ENCODE measurements around the gene MAGEC2.

MAGEC2 gene

GRCh38 chrX:142204522-142205433 is at the start of gene MAGEC2:
TSS of gene MAGEC2 (minus strand) at chrX:142205290. CDS start at chrX:142203987, 1,303 bp downstream.
- Mint-ChIP-seq H3K27me3 (no peaks in the 10 kb centered on the region), H3K4me3 (no peak within 1 kb of the TSS), H3K4me1 (no peaks in the 10 kb centered on the region), H3K9me3 (peaks cover under 1% of the 10 kb centered on the region), H3K27ac (no peak within 1 kb of the TSS), H3K36me3 (no peaks in the 10 kb centered on the region)

- H3K4me3 Mint-ChIP-seq, result no peak overlapping the region
- no peaks in the 10 kb centered on the region for H3K27me3 Mint-ChIP-seq
- no peak overlapping the region for H3K27ac Mint-ChIP-seq
- H3K9me3 Mint-ChIP-seq, result no peaks in the 10 kb centered on the region
- no peaks in the 10 kb centered on the region for H3K4me1 Mint-ChIP-seq
- no peaks in the 10 kb centered on the region for H3K36me3 Mint-ChIP-seq
Measured at GRCh38 chrX:142251680-142252079, 46.6 kb upstream of the MAGEC2 start.

DNA sequence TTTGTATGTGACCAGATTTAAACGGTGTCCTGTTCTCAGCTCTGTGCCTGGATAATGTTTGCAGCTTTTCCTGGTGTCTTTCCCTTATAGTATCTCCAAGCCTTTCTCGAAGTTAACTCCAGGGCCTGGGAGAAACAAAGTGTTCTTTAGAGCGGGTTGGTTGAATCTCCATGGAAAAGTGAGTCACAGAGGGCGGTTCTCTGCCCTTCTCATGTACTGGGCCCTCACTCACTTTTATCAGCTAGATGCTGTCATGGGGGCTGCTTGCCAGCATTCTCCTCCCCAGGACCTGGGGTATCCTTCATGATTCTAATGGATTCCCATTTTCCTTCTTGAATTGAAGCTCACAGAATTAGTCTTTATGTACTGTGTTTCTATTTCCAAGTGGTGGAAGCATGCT is 46.1 kb upstream of the MAGEC2 start:
- Mint-ChIP-seq H3K36me3 (no peaks in the 10 kb centered on the region), H3K27ac (no peak overlapping the region), H3K9me3 (no peaks in the 10 kb centered on the region), H3K4me3 (no peak overlapping the region), H3K4me1 (no peaks in the 10 kb centered on the region), H3K27me3 (no peaks in the 10 kb centered on the region)

GRCh38 chrX:142250502-142250901 is 45.4 kb upstream of the MAGEC2 start:
- H3K27ac Mint-ChIP-seq, result no peak overlapping the region
- no peak overlapping the region for H3K4me3 Mint-ChIP-seq
- H3K9me3 Mint-ChIP-seq, result no peaks in the 10 kb centered on the region
- H3K36me3 Mint-ChIP-seq, result no peaks in the 10 kb centered on the region
- no peaks in the 10 kb centered on the region for H3K4me1 Mint-ChIP-seq
- no peaks in the 10 kb centered on the region for H3K27me3 Mint-ChIP-seq

GRCh38 chrX:142249721-142250120 is 44.6 kb upstream of the MAGEC2 start:
- Mint-ChIP-seq H3K36me3 (no peaks in the 10 kb centered on the region), H3K9me3 (no peaks in the 10 kb centered on the region), H3K27me3 (no peaks in the 10 kb centered on the region), H3K4me3 (no peak overlapping the region), H3K27ac (no peak overlapping the region), H3K4me1 (no peaks in the 10 kb centered on the region)

DNA sequence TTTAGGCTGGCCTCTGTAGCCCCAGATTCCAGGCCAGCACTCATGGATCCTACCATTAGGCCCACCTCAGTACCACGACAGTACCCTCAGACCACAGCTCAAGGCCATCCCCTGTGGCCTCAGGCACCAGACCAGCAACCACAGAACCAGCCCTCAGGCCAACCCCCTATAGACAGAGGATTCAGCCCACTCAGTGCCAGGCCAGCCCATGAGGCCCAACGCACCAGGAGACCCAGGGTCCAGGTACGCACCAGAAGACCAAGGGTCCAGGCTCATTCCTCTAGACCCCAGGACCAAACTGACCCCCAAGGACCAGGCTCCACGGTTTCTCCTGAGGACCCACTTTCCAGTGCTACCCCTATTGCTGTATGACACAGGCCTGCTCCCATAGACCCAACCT is 39.5 kb upstream of the MAGEC2 start:
- H3K27ac Mint-ChIP-seq, result no peak overlapping the region
- H3K4me3 Mint-ChIP-seq, result no peak overlapping the region
- H3K27me3 Mint-ChIP-seq, result no peaks in the 10 kb centered on the region
- no peaks in the 10 kb centered on the region for H3K36me3 Mint-ChIP-seq
- no peaks in the 10 kb centered on the region for H3K4me1 Mint-ChIP-seq
- H3K9me3 Mint-ChIP-seq, result no peaks in the 10 kb centered on the region

GRCh38 chrX:142238536-142238935 is 33.4 kb upstream of the MAGEC2 start:
- no peaks in the 10 kb centered on the region for H3K27me3 Mint-ChIP-seq
- H3K36me3 Mint-ChIP-seq, result no peaks in the 10 kb centered on the region
- H3K4me1 Mint-ChIP-seq, result no peaks in the 10 kb centered on the region
- no peak overlapping the region for H3K27ac Mint-ChIP-seq
- H3K9me3 Mint-ChIP-seq, result no peaks in the 10 kb centered on the region
- no peak overlapping the region for H3K4me3 Mint-ChIP-seq

- Mint-ChIP-seq H3K9me3 (no peaks in the 10 kb centered on the region), H3K36me3 (no peaks in the 10 kb centered on the region), H3K4me1 (no peaks in the 10 kb centered on the region), H3K27ac (no peak overlapping the region), H3K27me3 (no peaks in the 10 kb centered on the region), H3K4me3 (no peak overlapping the region)
Measured at GRCh38 chrX:142233400-142233799, 28.3 kb upstream of the MAGEC2 start.

- no peak overlapping the region for H3K27ac Mint-ChIP-seq
- H3K27me3 Mint-ChIP-seq, result no peaks in the 10 kb centered on the region
- H3K4me1 Mint-ChIP-seq, result no peaks in the 10 kb centered on the region
- H3K36me3 Mint-ChIP-seq, result no peaks in the 10 kb centered on the region
- H3K9me3 Mint-ChIP-seq, result peaks cover 5% of the 10 kb centered on the region
- no peak overlapping the region for H3K4me3 Mint-ChIP-seq
Measured at GRCh38 chrX:142214081-142214480, 9.0 kb upstream of the MAGEC2 start.

DNA sequence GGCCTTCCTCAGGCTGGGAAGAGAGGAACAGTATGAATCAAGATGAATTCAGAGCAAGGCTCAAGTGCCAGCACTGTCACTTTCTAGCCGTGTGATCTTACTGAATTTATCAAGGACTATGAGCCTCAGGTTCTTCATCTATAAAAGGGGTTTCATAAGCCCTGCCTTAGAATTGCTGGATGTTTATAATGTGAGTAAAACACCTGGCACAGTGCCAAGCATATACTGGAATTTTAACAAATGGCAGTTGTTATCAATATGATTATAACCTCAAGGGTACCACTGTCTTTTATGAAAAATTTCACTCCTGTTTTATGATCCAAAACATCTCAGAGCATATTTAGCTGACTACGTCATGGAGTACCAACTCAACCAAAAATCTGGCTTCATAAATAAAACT is 4.0 kb downstream of the MAGEC2 start:
- H3K4me3 Mint-ChIP-seq, result no peak overlapping the region

DNA sequence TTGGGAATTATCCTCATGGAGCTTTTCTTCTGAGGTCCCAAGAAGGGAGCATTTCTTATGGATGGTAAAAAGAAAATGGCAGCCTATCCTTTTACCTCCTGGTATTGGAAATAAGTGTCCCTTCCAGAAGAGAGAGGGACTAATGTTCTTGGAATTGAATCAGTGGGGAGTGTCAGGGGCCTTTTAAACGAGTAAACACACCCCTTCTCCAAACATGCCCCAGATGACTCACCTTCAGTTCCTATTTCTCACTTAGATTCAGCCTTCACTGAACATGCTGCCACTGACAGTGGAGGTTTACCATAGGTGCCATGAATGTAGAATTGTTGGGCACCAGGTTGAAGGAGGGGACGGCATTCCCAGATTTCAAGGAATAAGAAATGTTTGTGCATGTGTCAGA is 19.0 kb downstream of the MAGEC2 start:
- H3K27me3 Mint-ChIP-seq, result no peaks in the 10 kb centered on the region
- H3K36me3 Mint-ChIP-seq, result no peaks in the 10 kb centered on the region
- no peak overlapping the region for H3K4me3 Mint-ChIP-seq
- H3K27ac Mint-ChIP-seq, result no peak overlapping the region
- H3K9me3 Mint-ChIP-seq, result no peaks in the 10 kb centered on the region
- H3K4me1 Mint-ChIP-seq, result no peaks in the 10 kb centered on the region

More for the DNA sequence above, 4.0 kb downstream of the MAGEC2 start:
- H3K27ac Mint-ChIP-seq, result no peak overlapping the region
- no peaks in the 10 kb centered on the region for H3K36me3 Mint-ChIP-seq
- H3K9me3 Mint-ChIP-seq, result no peaks in the 10 kb centered on the region
- no peaks in the 10 kb centered on the region for H3K4me1 Mint-ChIP-seq
- no peaks in the 10 kb centered on the region for H3K27me3 Mint-ChIP-seq

DNA sequence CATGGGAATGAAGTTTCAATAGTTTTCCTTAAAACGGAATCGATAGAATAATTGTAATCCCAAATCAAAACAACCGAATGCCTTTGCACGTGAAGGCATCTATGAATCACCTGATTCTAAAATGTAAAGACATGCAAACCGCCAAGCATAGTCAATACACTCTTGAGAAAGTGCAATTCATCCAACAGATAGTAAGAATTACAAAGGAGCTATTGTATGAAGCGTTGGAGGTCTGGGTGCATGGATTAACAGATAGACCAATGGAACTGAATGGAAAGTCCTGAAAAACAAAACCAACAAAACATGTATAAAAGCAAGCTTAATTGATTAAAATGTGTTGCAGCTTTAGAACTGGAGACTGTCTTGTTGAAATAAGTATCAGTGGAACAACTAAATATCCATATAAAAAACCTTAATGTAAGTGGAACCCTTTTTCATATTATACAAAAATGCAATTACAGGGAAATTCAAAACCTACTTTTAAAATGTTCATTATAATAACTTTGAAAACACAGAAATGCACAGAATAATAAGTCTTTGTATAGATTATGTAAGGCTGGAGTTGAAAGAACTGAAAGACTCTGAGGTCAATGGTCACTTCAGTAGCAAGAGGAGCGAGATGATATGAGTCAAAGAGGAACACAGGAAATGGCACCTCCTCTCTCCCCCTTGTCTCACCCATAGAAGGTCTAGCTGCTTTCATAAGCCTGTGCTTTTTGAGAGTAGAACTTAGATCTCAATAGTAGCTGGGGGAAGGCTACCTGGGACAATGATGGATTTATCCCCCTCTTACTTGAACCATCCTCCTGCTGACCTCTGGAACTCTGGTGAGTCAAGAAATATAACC is 20.1 kb downstream of the MAGEC2 start:
- no peaks in the 10 kb centered on the region for H3K27me3 Mint-ChIP-seq
- H3K27ac Mint-ChIP-seq, result no peak overlapping the region
- H3K9me3 Mint-ChIP-seq, result no peaks in the 10 kb centered on the region
- H3K4me3 Mint-ChIP-seq, result no peak overlapping the region
- H3K36me3 Mint-ChIP-seq, result no peaks in the 10 kb centered on the region
- H3K4me1 Mint-ChIP-seq, result no peaks in the 10 kb centered on the region

GRCh38 chrX:142156567-142156966 is 48.5 kb downstream of the MAGEC2 start:
- no peaks in the 10 kb centered on the region for H3K4me1 Mint-ChIP-seq
- no peaks in the 10 kb centered on the region for H3K36me3 Mint-ChIP-seq
- H3K27ac Mint-ChIP-seq, result no peak overlapping the region

More at GRCh38 chrX:142156567-142156966, 48.5 kb downstream of the MAGEC2 start:
- H3K9me3 Mint-ChIP-seq, result no peaks in the 10 kb centered on the region
- no peaks in the 10 kb centered on the region for H3K27me3 Mint-ChIP-seq
- no peak overlapping the region for H3K4me3 Mint-ChIP-seq
